HG03558 (cell line): ENCODE data around the gene POM121L2.

Experiments
- ATAC-seq: cut with Tn5 transposase; IDR thresholded peaks from one replicate; pipeline ENCODE4 v1.9.1; 2021; ENCODE audit warnings: moderate number of reproducible peaks; ENCODE audit not compliant: unreplicated experiment; ENCODE audit errors: extremely low read depth

POM121L2 gene

GRCh38 chr6:27295301-27296079, 16.6 kb downstream of the POM121L2 start:
- ATAC-seq, result no peak

DNA sequence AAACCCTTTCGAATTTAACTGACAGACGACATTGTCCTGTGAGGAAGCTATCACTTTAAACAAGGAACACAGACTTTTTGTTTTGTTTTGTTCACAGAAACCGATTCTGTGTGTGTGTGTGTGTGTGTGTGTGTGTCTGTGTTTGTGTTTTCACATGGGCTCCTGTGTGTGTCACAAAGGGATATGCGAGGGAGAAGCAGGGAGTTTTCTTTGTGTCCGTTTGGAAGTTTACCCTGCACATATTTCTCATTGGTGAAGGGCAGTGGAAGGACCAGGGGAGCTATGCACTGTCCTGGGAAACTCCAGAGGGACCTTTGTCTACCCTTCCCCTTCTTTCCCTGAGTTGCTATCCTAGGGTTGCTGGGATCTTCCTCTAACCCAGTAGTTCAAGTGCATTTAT, 17.7 kb downstream of the POM121L2 start:
- no peak for ATAC-seq

DNA sequence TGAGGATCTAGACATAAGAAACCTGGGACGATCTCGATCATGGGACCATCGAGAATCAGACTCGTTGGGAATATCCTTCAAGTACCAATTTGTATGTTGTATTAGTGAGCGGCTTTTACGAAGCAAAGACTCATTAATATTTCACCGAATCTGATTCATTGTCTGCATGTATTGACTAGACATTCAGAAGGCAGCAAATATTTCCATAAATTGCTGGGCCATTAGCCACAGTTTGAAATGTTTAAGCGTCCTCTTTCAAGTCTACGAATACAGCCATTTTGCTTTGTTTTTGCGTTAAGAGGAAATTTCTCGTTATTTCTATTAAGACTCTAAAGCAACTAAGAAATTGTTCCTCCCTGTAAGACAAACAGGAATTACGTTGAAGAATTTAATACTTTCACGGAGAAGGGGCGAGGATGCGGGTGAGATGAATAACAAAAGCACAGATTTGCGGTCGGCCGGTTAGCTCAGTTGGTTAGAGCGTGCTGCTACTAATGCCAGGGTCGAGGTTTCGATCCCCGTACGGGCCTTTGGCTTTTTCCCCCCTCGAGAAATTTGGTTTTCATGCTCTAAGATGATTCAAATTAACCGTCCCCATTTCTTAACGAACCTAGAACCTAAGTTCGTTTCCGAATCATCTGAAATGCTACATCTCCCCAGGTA, 18.5 kb downstream of the POM121L2 start:
- no peak for ATAC-seq

GRCh38 chr6:27290850-27291208, 21.2 kb downstream of the POM121L2 start:
- no peak for ATAC-seq

DNA sequence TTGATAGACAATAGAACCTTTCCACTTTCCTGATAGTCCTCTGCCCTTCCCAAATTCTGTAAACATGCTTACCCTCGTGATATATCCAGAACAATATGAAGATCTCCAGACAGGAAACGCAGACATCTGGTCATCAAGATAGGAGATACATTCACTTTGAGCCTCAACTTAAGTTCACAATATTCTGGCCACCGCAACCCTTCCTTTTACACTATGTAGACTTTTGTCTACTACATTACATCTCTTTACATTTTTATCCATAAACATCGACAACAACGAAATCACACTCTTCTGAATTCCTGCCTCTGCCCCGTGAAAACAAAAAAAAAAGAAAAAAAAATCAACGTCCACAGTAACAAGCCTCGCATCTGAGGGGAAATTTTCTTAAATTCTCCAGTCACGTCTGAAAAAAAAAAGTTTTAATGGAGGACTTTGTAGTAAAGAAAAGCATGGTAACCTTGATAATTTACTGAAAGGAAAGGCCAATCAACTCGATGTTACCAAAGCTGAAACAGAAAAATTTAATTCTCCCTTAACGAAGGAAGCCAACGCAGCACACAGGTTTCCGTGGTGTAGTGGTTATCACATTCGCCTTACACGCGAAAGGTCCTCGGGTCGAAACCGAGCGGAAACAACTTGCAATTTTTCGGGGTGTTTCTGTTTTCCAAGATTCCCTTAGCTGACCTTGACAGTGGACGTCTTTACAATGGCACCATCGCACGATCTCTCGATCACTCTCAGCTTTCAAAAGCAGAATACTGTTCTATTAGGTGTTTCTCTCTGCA, 21.8 kb downstream of the POM121L2 start:
- ATAC-seq, result no peak

GRCh38 chr6:27288136-27289044, 23.7 kb downstream of the POM121L2 start:
- ATAC-seq, result no peak

DNA sequence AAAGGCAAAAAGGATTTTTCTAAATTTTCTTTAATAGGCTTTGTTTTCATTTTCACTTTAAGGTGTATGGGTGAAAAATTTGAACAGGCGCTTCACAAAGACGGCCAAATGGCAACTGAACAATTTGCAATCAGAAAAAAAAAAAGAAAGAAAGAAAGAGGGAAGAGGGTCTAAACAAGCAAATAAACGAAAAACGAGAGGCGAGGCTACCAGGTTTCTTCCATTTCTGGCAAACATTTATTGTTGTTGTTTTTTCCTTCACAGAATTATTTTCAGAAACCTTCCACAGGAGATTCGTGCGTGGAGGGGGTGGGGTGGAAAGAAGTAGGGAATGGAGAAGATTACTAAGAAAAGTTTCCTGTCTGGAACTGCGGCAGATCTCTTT, 24.3 kb downstream of the POM121L2 start:
- no peak for ATAC-seq

DNA sequence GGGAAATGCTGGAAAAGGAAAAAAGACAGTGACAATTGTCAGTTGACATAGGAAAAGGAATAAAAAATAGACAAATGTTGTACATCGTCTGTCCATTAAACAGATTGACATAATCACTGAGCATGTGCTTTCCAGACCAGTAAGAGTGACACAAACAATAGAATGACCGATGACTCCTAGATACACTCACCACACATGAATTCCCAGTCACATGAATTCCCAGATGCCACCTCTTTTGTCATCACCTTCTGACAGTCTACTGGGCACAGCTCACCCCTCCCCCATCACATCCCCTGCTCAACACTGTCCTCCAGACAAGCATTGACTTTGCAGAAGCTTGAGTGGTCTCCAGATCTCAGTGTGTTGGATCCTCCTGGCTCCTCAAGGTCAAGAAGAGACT, 25.9 kb downstream of the POM121L2 start:
- ATAC-seq, result no peak

- no peak for ATAC-seq
Observed at GRCh38 chr6:27283279-27283678, 28.8 kb downstream of the POM121L2 start.

DNA sequence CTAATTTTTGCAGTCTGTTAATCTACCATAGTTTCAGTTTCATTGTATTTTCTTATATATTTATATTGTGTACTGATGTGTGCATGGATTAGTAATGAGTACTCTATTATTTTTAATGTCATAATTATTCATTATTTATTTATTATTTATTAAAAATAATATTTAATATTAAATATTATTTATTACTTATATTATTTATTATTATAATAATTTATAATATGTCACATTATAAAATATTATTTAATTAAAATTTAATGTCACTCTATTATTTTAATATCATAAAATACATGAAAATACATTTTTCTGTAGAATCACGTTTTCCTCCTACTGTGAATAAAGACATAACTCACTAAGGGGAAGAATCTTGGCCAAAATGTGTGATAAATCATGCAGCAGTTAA, 30.5 kb downstream of the POM121L2 start:
- no peak for ATAC-seq

DNA sequence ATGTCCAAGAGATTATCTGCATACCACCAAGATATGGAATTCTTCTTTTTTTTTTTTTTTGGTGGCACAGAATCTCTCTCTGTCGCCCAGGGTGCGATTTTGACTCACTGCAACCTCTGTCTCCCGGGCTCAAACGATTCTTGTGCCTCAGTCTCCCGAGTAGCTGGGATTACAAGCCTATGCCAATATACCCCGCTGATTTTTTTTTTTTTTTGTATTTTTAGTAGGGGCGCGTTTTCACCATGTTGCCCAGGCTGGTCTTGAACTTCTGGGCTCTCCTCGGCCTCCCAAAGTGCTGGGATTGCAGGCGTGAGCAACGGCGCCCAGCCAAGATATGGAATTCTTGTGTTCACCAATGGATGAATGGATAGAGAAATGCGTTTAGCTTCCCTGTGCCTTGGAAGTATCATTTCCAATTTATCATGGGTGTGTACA, 31.0 kb downstream of the POM121L2 start:
- no peak for ATAC-seq

DNA sequence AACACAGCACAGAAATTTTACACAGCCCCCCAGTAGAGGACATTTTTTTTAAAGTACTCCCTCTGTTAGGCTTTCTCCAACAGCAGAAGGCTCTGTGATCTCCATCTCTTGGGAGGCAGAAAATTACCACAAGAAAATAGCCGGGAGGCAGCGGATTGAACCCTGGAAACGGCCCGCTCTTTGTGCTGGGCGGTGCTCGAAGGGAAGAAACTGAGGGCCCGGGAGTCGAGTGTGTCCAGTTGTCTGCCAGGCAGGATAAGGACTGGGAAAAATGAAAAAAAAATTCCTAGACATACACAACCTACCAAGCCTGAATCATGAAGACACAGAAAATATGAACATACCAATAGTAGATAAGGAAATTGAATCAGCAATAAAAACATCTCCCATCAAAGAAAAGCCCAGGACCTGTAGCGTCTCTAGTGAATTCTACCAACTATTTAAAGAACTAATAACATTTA, 31.5 kb downstream of the POM121L2 start:
- no peak for ATAC-seq

DNA sequence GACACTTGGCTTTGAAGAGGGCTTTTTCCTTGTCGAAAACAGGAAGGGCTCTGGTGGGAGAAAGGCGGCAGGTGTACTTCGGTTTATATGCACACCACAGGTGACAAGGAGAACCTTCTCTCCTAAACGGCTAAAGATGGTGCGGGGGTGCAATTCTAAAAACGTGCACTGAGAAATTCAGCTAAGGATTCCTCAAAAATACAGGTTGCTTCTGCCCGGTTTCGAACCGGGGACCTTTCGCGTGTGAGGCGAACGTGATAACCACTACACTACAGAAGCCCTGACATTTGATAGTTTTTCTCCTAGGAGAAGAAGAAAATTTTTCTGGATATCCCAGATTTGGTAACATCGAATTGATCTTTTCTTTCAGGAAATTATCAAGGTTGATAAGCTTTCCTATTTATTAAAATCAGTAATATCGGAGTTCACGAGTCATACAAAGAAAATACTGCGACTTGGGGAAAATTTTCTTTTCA, 32.0 kb downstream of the POM121L2 start:
- ATAC-seq, result no peak

GRCh38 chr6:27279513-27280063, 32.5 kb downstream of the POM121L2 start:
- no peak for ATAC-seq

GRCh38 chr6:27275025-27275956, 36.8 kb downstream of the POM121L2 start:
- no peak for ATAC-seq

DNA sequence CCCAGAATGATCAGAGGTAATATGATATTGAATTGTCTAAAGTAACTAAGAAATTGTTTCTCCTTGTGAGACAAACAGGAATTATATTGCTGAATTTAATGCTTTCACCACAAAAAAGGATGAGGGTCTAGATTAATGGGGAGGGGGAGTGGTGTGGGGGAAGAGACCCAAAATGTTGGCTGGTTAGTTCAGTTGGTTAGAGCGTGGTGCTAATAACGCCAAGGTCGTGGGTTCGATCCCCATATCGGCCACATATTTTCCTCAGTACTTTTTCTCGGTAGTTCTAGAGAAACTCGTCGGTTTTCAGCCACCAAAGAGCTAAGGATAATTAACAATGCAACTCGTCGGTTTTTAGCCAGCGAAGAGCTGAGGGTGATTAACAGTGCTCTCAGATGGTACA, 38.3 kb downstream of the POM121L2 start:
- ATAC-seq, result no peak

- ATAC-seq, result no peak
Observed at GRCh38 chr6:27268803-27269202, 43.3 kb downstream of the POM121L2 start.

DNA sequence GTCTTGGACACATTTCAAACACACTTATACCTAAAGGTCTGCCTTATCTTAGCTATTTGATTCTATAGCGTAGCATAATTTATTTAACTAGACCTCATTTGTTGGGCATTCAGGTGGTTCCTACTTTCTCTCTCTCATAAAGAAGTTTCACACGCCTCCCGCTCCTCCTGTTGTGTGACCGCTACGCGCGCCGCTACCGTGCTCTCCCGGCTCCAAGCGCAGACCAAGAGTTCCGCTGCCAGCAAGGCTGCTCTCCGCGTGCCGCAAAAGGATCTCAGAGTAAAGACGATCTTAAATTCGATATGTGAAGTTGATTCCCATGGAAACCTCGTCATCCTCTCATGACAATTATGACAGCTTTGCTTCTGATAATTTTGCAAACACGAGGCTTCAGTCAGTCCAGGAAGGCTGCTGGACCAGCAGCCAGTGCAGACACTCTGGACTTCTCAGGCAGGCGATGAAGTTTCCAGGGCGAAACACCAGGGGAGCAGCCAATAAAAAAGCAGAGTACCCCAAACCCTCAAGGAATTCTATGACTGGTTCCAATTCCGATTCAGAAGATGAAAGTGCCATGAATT, 44.1 kb downstream of the POM121L2 start:
- no peak for ATAC-seq
